AG08396 (cell line): Measurements from ENCODE around the gene HIVEP3.

Source experiments
- DNase-seq: peaks from one replicate; pipeline ENCODE4 v3.0.0; 2012; ENCODE audit warnings: low spot score, mixed read lengths

HIVEP3 gene

GRCh38 chr1:41682845-41683625, 235.7 kb downstream of the HIVEP3 start:
- DNase-seq = no peak

GRCh38 chr1:41682149-41682548, 236.6 kb downstream of the HIVEP3 start:
- no peak for DNase-seq

GRCh38 chr1:41681331-41682098, 237.2 kb downstream of the HIVEP3 start:
- no peak for DNase-seq

GRCh38 chr1:41679994-41680393, 238.7 kb downstream of the HIVEP3 start:
- DNase-seq = no peak

GRCh38 chr1:41679531-41679930, 239.2 kb downstream of the HIVEP3 start:
- no peak for DNase-seq

GRCh38 chr1:41678111-41678878, 240.4 kb downstream of the HIVEP3 start:
- peak; percentile 53 for DNase-seq

GRCh38 chr1:41677620-41678019, 241.1 kb downstream of the HIVEP3 start:
- no peak for DNase-seq

GRCh38 chr1:41675401-41675800, 243.3 kb downstream of the HIVEP3 start:
- DNase-seq = no peak

- no peak for DNase-seq
Measured at GRCh38 chr1:41674522-41674921, 244.2 kb downstream of the HIVEP3 start.

GRCh38 chr1:41673806-41674205, 244.9 kb downstream of the HIVEP3 start:
- no peak for DNase-seq

- DNase-seq = no peak
Measured at GRCh38 chr1:41673378-41673777, 245.3 kb downstream of the HIVEP3 start.

- no peak for DNase-seq
Measured at GRCh38 chr1:41672641-41673361, 245.9 kb downstream of the HIVEP3 start.

GRCh38 chr1:41672173-41672572, 246.5 kb downstream of the HIVEP3 start:
- no peak for DNase-seq

GRCh38 chr1:41671116-41671755, 247.5 kb downstream of the HIVEP3 start:
- no peak for DNase-seq

GRCh38 chr1:41670217-41670957, 248.3 kb downstream of the HIVEP3 start:
- DNase-seq = peak; percentile 72

- no peak for DNase-seq
Measured at GRCh38 chr1:41668967-41669366, 249.8 kb downstream of the HIVEP3 start.

GRCh38 chr1:41668054-41668660, 250.6 kb downstream of the HIVEP3 start:
- no peak for DNase-seq

GRCh38 chr1:41666981-41667631, 251.6 kb downstream of the HIVEP3 start:
- no peak for DNase-seq
